ENCODE measurements around the gene SPEF1. TPM values are rescaled to one million over a fixed set of nuclear protein-coding genes. Genes with fewer than 3 reads are reported as not detected.

SPEF1 gene
- total RNA-seq, 4 donors from 2014 or later, result not detected

DNA sequence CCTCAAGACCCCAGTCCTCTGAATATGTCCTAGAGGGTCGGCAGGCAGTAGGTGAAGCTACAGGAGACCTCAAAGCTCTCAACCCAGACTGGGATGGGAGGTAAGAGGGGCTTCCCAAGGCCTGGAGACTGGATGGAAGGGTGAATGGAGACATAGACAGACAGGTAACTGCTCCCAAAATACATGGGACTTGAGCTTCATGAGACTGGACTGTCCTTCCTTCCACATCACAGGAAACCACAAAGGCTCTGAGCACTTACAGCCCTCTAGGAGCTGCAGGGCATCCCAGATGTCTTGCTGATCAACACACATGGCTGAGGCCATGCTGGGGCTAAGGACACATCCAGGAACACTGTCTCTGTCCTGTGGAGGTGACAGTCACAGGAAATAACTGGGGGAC is 37.2 kb downstream of the SPEF1 start:
- DNase-seq (no peak), ATAC-seq (no peak)
- Histone ChIP-seq H3K9me3 (no peaks in the 10 kb centered on the region), H3K4me3 (no peak overlapping the region), H3K27ac (no peak overlapping the region), H3K36me3 (no peaks in the 10 kb centered on the region), H3K27me3 (peaks cover 2 to 16% (median 9%) of the 10 kb centered on the region in 3 donors), H3K4me1 (no peaks in the 10 kb centered on the region)
- no peak for TF ChIP-seq POLR2A (IDR thresholded peaks at IDR 0.05)
- TF ChIP-seq, protein P1, sequence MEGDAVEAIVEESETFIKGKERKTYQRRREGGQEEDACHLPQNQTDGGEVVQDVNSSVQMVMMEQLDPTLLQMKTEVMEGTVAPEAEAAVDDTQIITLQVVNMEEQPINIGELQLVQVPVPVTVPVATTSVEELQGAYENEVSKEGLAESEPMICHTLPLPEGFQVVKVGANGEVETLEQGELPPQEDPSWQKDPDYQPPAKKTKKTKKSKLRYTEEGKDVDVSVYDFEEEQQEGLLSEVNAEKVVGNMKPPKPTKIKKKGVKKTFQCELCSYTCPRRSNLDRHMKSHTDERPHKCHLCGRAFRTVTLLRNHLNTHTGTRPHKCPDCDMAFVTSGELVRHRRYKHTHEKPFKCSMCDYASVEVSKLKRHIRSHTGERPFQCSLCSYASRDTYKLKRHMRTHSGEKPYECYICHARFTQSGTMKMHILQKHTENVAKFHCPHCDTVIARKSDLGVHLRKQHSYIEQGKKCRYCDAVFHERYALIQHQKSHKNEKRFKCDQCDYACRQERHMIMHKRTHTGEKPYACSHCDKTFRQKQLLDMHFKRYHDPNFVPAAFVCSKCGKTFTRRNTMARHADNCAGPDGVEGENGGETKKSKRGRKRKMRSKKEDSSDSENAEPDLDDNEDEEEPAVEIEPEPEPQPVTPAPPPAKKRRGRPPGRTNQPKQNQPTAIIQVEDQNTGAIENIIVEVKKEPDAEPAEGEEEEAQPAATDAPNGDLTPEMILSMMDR (IDR thresholded peaks at IDR 0.05 in 4 of 5, conservative IDR thresholded peaks at IDR 0.05 in 1 of 5), result no peak
- intact Hi-C loops (cut with DNase I; ENCODE audit: low total_unique reads), result no loop called here
- in situ Hi-C loops (cut with MboI; ENCODE audit: low sequenced_read_pairs in 4 of 4), result no loop called here

DNA sequence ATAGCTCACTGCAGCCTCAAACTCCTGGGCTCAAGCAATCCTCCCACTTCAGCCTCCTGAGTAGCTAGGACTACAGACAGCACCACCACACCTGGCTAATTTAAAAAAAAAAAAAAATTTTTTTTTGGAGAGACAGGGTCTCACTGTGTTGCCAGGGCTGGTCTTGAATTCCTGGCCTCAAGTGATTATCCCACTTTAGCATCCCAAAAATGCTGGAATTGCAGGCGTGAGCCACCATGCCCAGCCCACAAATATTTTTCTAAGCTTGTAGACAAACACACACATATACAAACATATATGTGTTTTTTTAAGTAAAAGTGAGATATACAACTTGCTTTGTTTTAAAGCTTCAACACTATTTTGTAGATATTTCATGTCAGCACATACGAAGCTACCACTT is 38.0 kb downstream of the SPEF1 start:
- in situ Hi-C loops (cut with MboI; ENCODE audit: low sequenced_read_pairs in 4 of 4), result no loop called here
- H3K36me3 ChIP-seq, result no peaks in the 10 kb centered on the region

DNA sequence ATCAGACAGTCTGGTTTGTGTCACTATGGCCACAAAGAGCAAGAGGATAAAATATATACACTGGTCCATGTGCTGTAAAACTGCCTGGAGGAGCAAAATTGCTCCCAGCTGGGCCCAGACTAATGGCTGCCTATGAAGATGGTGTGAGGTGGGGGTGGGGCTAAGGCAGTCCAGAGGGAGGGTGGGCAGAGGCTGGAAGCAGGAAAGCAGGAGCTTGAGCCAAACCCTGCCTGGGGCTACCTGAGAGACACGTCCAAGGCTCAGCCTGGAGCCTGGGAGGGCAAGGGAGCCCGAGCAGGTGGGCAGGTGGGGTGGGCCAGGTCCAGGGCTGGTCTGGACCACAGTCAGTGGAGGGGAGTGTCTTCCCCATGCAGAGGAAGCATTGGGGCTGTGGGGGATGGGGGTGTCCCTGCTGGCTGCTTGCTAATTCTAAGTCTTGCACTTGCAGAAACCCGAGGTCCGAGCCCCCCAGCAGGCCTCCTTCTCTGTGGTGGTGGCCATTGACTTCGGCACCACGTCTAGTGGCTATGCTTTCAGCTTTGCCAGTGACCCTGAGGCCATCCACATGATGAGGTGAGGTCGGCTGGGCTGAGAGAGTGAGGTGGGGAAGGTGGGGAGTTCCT is 39.3 kb downstream of the SPEF1 start:
- TF ChIP-seq POLR2A (IDR thresholded peaks at IDR 0.05), result no peak
- TF ChIP-seq, protein P1 (IDR thresholded peaks at IDR 0.05 in 4 of 5, conservative IDR thresholded peaks at IDR 0.05 in 1 of 5), result no peak
- intact Hi-C loops (cut with DNase I; ENCODE audit: low total_unique reads), result no loop called here
- in situ Hi-C loops (cut with MboI; ENCODE audit: low sequenced_read_pairs in 4 of 4), result no loop called here
- Histone ChIP-seq H3K27ac (no peak overlapping the region), H3K9me3 (no peaks in the 10 kb centered on the region), H3K4me3 (no peak overlapping the region), H3K27me3 (peaks cover 0 to 16% (median 9%) of the 10 kb centered on the region in 3 donors), H3K36me3 (no peaks in the 10 kb centered on the region), H3K4me1 (no peaks in the 10 kb centered on the region)
- ATAC-seq (no peak), DNase-seq (no peak)

More for the DNA sequence above, 38.0 kb downstream of the SPEF1 start:
- peaks cover 0 to 16% (median 9%) of the 10 kb centered on the region in 3 donors for H3K27me3 ChIP-seq
- H3K27ac ChIP-seq, result no peak overlapping the region
- no peaks in the 10 kb centered on the region for H3K9me3 ChIP-seq
- no peak for TF ChIP-seq POLR2A (IDR thresholded peaks at IDR 0.05)
- TF ChIP-seq, protein P1 (IDR thresholded peaks at IDR 0.05 in 4 of 5, conservative IDR thresholded peaks at IDR 0.05 in 1 of 5), result no peak
- no peak for ATAC-seq
- no peak overlapping the region for H3K4me3 ChIP-seq
- no peaks in the 10 kb centered on the region for H3K4me1 ChIP-seq
- intact Hi-C loops (cut with DNase I; ENCODE audit: low total_unique reads), result no loop called here
- DNase-seq, result no peak

DNA sequence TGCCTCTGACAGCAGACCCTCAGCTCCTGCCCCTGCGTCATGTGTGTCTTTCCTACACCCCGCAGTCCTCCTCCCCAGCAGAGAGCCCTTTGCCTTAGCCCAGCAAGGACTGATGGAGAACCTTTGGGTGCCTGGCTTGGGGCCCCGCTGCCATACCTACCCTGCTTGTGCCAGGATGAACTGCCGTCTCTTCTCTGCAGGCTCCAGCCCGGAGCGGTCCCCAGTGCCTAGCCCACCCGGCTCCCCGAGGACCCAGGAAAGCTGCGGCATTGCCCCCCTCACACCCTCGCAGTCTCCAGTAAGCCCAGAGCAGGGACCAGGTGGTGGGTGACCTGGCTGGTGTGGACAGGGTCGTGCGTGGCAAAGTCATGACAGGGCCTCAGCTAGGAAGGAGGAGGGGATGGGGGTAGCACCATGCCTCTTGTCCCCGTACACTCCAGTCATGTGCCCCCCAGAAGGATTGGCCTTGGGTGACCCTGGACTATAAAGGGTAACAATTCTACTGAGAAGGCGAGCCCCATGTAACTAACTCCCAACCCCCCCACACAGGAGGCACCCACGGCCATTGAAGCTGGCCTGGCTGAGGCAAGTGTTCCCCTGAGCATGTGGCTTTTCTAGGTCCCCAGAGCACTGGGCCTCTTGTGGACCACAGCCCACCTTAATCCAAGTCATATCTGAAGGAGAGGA is 40.5 kb downstream of the SPEF1 start:
- no peaks in the 10 kb centered on the region for H3K4me1 ChIP-seq
- H3K36me3 ChIP-seq, result no peaks in the 10 kb centered on the region
- in situ Hi-C loops (cut with MboI; ENCODE audit: low sequenced_read_pairs in 4 of 4), result no loop called here
- no peak for DNase-seq
- intact Hi-C loops (cut with DNase I; ENCODE audit: low total_unique reads), result no loop called here
- H3K27ac ChIP-seq, result peak overlapping the region in 3 of 4 donors; percentile 58 to 67 (median 65)
- TF ChIP-seq, protein P1 (IDR thresholded peaks at IDR 0.05 in 4 of 5, conservative IDR thresholded peaks at IDR 0.05 in 1 of 5), result no peak
- TF ChIP-seq POLR2A (IDR thresholded peaks at IDR 0.05), result no peak
- peaks cover 0 to 16% (median 6%) of the 10 kb centered on the region in 3 donors for H3K27me3 ChIP-seq
- no peak for ATAC-seq
- no peaks in the 10 kb centered on the region for H3K9me3 ChIP-seq
- H3K4me3 ChIP-seq, result no peak overlapping the region

Data from gastrocnemius medialis (tissue), 4 donors.